HCT116 (cell line): ENCODE measurements around the gene JAM3. TPM values are rescaled to one million over a fixed set of nuclear protein-coding genes. Genes with fewer than 3 reads are reported as not detected.

ENCODE experiments used
- ATAC-seq: fragments of 200-7000 bp; cut with Tn5 transposase; 2 replicates; pipeline ENCODE4 v1.9.1; 2020; ENCODE audit warnings: mild to moderate bottlenecking, moderate library complexity
- BruUV-seq: library from RNA; stranded (reverse); fragments of 400-500 nt; replicated peaks from 2 replicates; lab custom pipeline; 2021; lab: Mats Ljungman, UMichigan
- CTCF ChIA-PET: fragments of 300-600 bp; sonication (Branson Sonifier 250); formaldehyde crosslinking; loops from one replicate; lab custom pipeline; 2021; ENCODE audit warnings: antibody characterized with exemption; lab: Charles Lee
- POLR2A ChIA-PET: fragments of 300-600, 350-600 bp; sonication (Branson Sonifier 250); formaldehyde crosslinking; loops from one replicate; lab custom pipeline; 2021; ENCODE audit warnings: antibody characterized with exemption; lab: Charles Lee
- RAD21 ChIA-PET, 2 experiments: fragments of 300-600 bp; sonication (Branson Sonifier 250); formaldehyde crosslinking; loops; one replicate each; lab custom pipeline; 2023; ENCODE audit warnings: low total read pairs in 2 of 2; ENCODE audit not compliant: uncharacterized antibody in 2 of 2, unreplicated experiment in 2 of 2, low non-redundant PET in 1 of 2; lab: Charles Lee
- DNase-seq: peaks from one replicate; pipeline ENCODE4 v3.0.0-alpha.2; 2010; ENCODE audit warnings: low read depth, low spot score
- H2AFZ ChIP-seq: fragments of 200-600 bp; shearing (Covaris generic), sonication (generic); 2 replicates; pipeline ENCODE4 v1.6.1; 2017; ENCODE audit warnings: low read depth, mixed run types, mixed read lengths, antibody characterized with exemption, low read length; ENCODE audit not compliant: poor library complexity, severe bottlenecking
- H3K27ac ChIP-seq: 2 replicates; pipeline ENCODE4 v1.5.1; 2012; ENCODE audit warnings: low read depth, low read length
- H3K27me3 ChIP-seq: fragments of 200-600 bp; sonication (generic); 2 replicates; pipeline ENCODE4 v1.6.1; 2016; ENCODE audit warnings: mixed run types, low read length, mixed read lengths; ENCODE audit not compliant: insufficient read depth
- H3K36me3 ChIP-seq, 2 experiments: fragments of 200-500 bp in 1 of 2; fragments of 200-600 bp in 1 of 2; sonication (Bioruptor generic) in 1 of 2; sonication (generic) in 1 of 2; 2 replicates each; pipeline versions ENCODE4 v1.5.1 to v1.6.1; 2014 to 2016; ENCODE audit warnings: low read length in 2 of 2, inconsistent platforms in 1 of 2, mixed read lengths in 1 of 2, mixed run types in 1 of 2; ENCODE audit not compliant: insufficient read depth in 2 of 2, control insufficient read depth in 1 of 2
- H3K4me1 ChIP-seq, 2 experiments: fragments of 200-600 bp in 1 of 2; sonication (generic) in 1 of 2; 2 replicates each; pipeline versions ENCODE4 v1.5.1 to v1.6.1; 2012 to 2017; ENCODE audit warnings: low read length in 2 of 2, inconsistent platforms in 1 of 2, mild to moderate bottlenecking in 1 of 2, mixed read lengths in 1 of 2, mixed run types in 1 of 2, moderate library complexity in 1 of 2; ENCODE audit not compliant: insufficient read depth in 2 of 2, control insufficient read depth in 1 of 2
- H3K4me2 ChIP-seq: fragments of 200-600 bp; sonication (generic); 2 replicates; pipeline ENCODE4 v1.6.1; 2017; ENCODE audit warnings: mixed run types, low read length, mixed read lengths
- H3K4me3 ChIP-seq, 2 experiments: fragments of 200-600 bp in 1 of 2; sonication (generic) in 1 of 2; replicated peaks in 1 of 2; 2 replicates each; pipeline ENCODE4 v1.5.1; 2011 to 2016; ENCODE audit warnings: low read length in 2 of 2, control low read depth in 1 of 2, low read depth in 1 of 2, mild to moderate bottlenecking in 1 of 2, mixed read lengths in 1 of 2, mixed run types in 1 of 2
- H3K79me2 ChIP-seq: fragments of 200-600 bp; sonication (generic); 2 replicates; pipeline ENCODE4 v1.6.1; 2017; ENCODE audit warnings: mild to moderate bottlenecking, mixed run types, low read length, moderate library complexity, mixed read lengths; ENCODE audit not compliant: insufficient read depth
- H3K9ac ChIP-seq: fragments of 200-600 bp; sonication (generic); 2 replicates; pipeline ENCODE4 v1.6.1; 2016; ENCODE audit warnings: low read length, mixed read lengths
- H3K9me2 ChIP-seq: fragments of 200-600 bp; sonication (generic), shearing (Covaris generic); 2 replicates; pipeline ENCODE4 v1.6.1; 2017; ENCODE audit warnings: mixed run types, mild to moderate bottlenecking, moderate library complexity; ENCODE audit not compliant: insufficient read depth
- H3K9me3 ChIP-seq, 2 experiments: fragments of 200-500 bp in 1 of 2; fragments of 200-600 bp in 1 of 2; sonication (Bioruptor generic) in 1 of 2; sonication (generic) in 1 of 2; 2 replicates each; pipeline ENCODE4 v1.6.1; 2014 to 2017; ENCODE audit warnings: low read length in 2 of 2, mixed read lengths in 2 of 2, inconsistent platforms in 1 of 2, low read depth in 1 of 2, mild to moderate bottlenecking in 1 of 2, mixed run types in 1 of 2, moderate library complexity in 1 of 2; ENCODE audit not compliant: control insufficient read depth in 1 of 2, insufficient read depth in 1 of 2
- H4K20me1 ChIP-seq: fragments of 200-600 bp; sonication (generic), shearing (Covaris generic); 2 replicates; pipeline ENCODE4 v1.6.1; 2017; ENCODE audit warnings: mixed run types, mild to moderate bottlenecking, moderate library complexity; ENCODE audit not compliant: insufficient read depth
- CEBPB ChIP-seq: IDR thresholded peaks from 2 replicates; pipeline ENCODE4 v1.6.1; 2012; ENCODE audit warnings: low read depth
- ELF1 ChIP-seq: IDR thresholded peaks from 2 replicates; pipeline ENCODE4 v1.6.1; 2012; ENCODE audit warnings: low read depth, borderline replicate concordance
- EZH2 ChIP-seq: fragments of 200-600 bp; sonication (generic); IDR thresholded peaks from 2 replicates; pipeline ENCODE4 v1.6.1; 2017; ENCODE audit warnings: antibody characterized with exemption, mixed run types
- EZH2phosphoT487 ChIP-seq: fragments of 200-600 bp; IDR thresholded peaks from 2 replicates; pipeline ENCODE4 v1.6.1; 2018; ENCODE audit warnings: antibody characterized with exemption, borderline replicate concordance
- FOSL1 ChIP-seq: IDR thresholded peaks from 2 replicates; pipeline ENCODE4 v1.6.1; 2012; ENCODE audit warnings: low read depth
- JUND ChIP-seq: IDR thresholded peaks from 2 replicates; pipeline ENCODE4 v1.6.1; 2012
- RAD21 ChIP-seq: IDR thresholded peaks from 2 replicates; pipeline ENCODE4 v1.6.1; 2012; ENCODE audit warnings: low read depth, mild to moderate bottlenecking
- SIN3A ChIP-seq: IDR thresholded peaks from 2 replicates; pipeline ENCODE4 v1.6.1; 2012; ENCODE audit warnings: low read depth
- ZNF274 ChIP-seq: fragments of 200-500 bp; sonication (Bioruptor generic); IDR thresholded peaks from 2 replicates; pipeline ENCODE4 v1.6.1; 2014; ENCODE audit warnings: mild to moderate bottlenecking, low read depth, low read length, inconsistent platforms
- intact Hi-C: fragments of 100-400 bp; cut with micrococcal nuclease; formaldehyde crosslinking; loops from 2 replicates; pipeline ENCODE4 v1.10.0; 2022
- total RNA-seq: library from RNA; stranded (reverse); gene quantifications from one replicate; pipeline ENCODE4 v1.2.1, GENCODE V29; 2021; ENCODE audit not compliant: unreplicated experiment
- TF ChIP-seq, protein P1 (sequence below), 3 experiments: fragments of 200-600 bp in 1 of 3; sonication (generic) in 1 of 3; IDR thresholded peaks in 2 of 3; conservative IDR thresholded peaks in 1 of 3; 2 replicates each; pipeline ENCODE4 v1.5.1; 2012 to 2017; ENCODE audit warnings: low read depth in 2 of 3, low read length in 2 of 3, antibody characterized with exemption in 1 of 3, borderline replicate concordance in 1 of 3, control low read depth in 1 of 3, mild to moderate bottlenecking in 1 of 3, mixed read lengths in 1 of 3, mixed run types in 1 of 3, moderate library complexity in 1 of 3; ENCODE audit not compliant: insufficient read depth in 1 of 3
- TF ChIP-seq, protein P2 (sequence below): IDR thresholded peaks from 2 replicates; pipeline ENCODE4 v1.6.1; 2011; ENCODE audit warnings: mild to moderate bottlenecking, low read length, moderate library complexity; ENCODE audit not compliant: insufficient replicate concordance; ENCODE audit errors: extremely low read depth

JAM3 gene
- total RNA-seq, 1 experiment from 2014 or later = 0.25 TPM

DNA sequence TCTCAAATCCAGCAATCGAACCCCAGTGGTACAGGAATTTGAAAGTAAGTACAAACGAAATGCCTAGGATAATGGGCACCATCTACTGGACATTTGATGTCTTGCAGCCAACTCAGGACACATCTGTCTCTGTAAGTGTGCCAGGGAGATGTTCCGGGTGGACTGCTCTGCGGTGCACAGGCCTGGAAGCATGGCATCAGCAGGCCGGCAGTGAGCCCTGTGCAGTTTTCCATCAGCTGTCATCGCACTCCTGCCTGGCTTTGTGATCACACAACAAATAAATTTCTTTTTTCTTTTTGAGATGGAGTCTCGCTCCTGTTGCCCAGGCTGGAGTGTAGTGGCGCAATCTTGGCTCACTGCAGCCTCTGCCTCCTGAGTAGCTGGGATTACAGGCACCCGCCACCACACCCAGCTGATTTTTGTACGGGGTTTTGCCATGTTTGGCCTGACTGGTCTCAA lies 71.0 kb downstream of the JAM3 start:
- Histone ChIP-seq H2AFZ (peak overlapping the region; percentile 89), H3K9me2 (no peaks in the 10 kb centered on the region), H4K20me1 (no peaks in the 10 kb centered on the region), H3K9me3 (no peaks in the 10 kb centered on the region), H3K4me2 (peak overlapping the region; percentile 43), H3K27ac (no peak overlapping the region), H3K9ac (no peak overlapping the region), H3K27me3 (peaks cover 13% of the 10 kb centered on the region), H3K4me1 (no peaks in the 10 kb centered on the region; a peak in 1 of 4 replicates)
- RAD21 ChIA-PET = interaction anchor here in 1 of 2 experiments (0.7 kb wide), 1 partner anchor 89 kb away, joined by 3 read pairs; no protein-coding TSS in a partner anchor
- POLR2A ChIA-PET = no interaction called here
- CTCF ChIA-PET = interaction anchor here (1.0 to 1.6 kb wide), 2 partner anchors 90 to 91 kb away, joined by 4 to 12 read pairs; no protein-coding TSS in a partner anchor
- no TSS peak for BruUV-seq
- intact Hi-C loops = loop anchor here (1.0 kb wide), 2 partner anchors 90 to 213 kb away; no protein-coding TSS in a partner anchor
- TF ChIP-seq ELF1 = no peak
- no peak for TF ChIP-seq CEBPB
- TF ChIP-seq RAD21 = peak; percentile 82
- TF ChIP-seq, protein P1, sequence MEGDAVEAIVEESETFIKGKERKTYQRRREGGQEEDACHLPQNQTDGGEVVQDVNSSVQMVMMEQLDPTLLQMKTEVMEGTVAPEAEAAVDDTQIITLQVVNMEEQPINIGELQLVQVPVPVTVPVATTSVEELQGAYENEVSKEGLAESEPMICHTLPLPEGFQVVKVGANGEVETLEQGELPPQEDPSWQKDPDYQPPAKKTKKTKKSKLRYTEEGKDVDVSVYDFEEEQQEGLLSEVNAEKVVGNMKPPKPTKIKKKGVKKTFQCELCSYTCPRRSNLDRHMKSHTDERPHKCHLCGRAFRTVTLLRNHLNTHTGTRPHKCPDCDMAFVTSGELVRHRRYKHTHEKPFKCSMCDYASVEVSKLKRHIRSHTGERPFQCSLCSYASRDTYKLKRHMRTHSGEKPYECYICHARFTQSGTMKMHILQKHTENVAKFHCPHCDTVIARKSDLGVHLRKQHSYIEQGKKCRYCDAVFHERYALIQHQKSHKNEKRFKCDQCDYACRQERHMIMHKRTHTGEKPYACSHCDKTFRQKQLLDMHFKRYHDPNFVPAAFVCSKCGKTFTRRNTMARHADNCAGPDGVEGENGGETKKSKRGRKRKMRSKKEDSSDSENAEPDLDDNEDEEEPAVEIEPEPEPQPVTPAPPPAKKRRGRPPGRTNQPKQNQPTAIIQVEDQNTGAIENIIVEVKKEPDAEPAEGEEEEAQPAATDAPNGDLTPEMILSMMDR (IDR thresholded peaks at IDR 0.05 in 2 of 3, conservative IDR thresholded peaks at IDR 0.05 in 1 of 3; ENCODE audit: borderline replicate concordance in 1 of 3, insufficient read depth in 1 of 3, low read depth in 2 of 3, low read length in 2 of 3) = peak; percentile 74 to 84 (median 83); a peak in 5 of 6 replicates
- TF ChIP-seq, all 23 proteins: peak for 2
- H3K79me2 ChIP-seq = no peaks in the 10 kb centered on the region
- H3K36me3 ChIP-seq = no peaks in the 10 kb centered on the region
- ATAC-seq (peak; percentile 96), DNase-seq (peak; percentile 62)
- H3K4me3 ChIP-seq = no peak overlapping the region

DNA sequence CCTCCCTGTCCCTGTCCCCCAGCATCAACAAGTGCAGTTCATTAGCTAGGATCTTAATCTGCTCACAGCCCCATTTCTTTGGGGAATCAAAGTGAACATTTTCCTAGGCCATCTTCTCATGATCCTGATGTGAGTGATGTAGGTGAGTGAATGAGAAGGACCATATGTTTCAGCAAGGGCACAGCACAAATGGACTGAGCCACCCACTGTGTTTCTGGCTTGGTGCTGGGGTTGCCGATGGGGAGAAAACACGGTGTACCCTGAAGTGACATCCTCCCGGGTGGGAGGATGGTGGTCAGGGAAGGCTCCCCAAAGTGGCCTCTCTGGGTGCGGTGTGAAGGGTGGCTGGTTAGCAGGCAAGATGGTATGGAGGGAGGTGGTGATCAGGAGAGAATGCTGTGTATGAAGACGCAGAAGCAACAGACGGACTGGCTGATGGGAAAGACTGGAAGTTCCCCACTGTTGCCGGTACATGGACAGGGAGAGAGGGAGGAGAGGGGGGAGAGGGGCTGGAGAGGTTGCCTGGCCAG lies 72.2 kb downstream of the JAM3 start:
- H3K27me3 ChIP-seq = peaks cover 13% of the 10 kb centered on the region
- BruUV-seq = no TSS peak
- no peak overlapping the region for H3K4me3 ChIP-seq
- no peaks in the 10 kb centered on the region for H3K79me2 ChIP-seq
- ChIA-PET CTCF (interaction anchor here (1.0 kb wide), 1 partner anchor 91 kb away, joined by 12 read pairs; no protein-coding TSS in a partner anchor), RAD21 (no interaction called here), POLR2A (no interaction called here)
- H2AFZ ChIP-seq = no peak overlapping the region
- ATAC-seq = no peak
- intact Hi-C loops = no loop called here
- H3K27ac ChIP-seq = no peak overlapping the region
- no peak for DNase-seq
- H3K36me3 ChIP-seq = no peaks in the 10 kb centered on the region
- no peaks in the 10 kb centered on the region for H3K9me2 ChIP-seq
- H3K4me1 ChIP-seq = no peaks in the 10 kb centered on the region; a peak in 1 of 4 replicates
- no peak overlapping the region for H3K9ac ChIP-seq
- H3K4me2 ChIP-seq = no peak overlapping the region
- H4K20me1 ChIP-seq = no peaks in the 10 kb centered on the region
- no peaks in the 10 kb centered on the region for H3K9me3 ChIP-seq
- TF ChIP-seq ZNF274 (no peak), SIN3A (no peak), EZH2phosphoT487 (no peak), RAD21 (no peak), FOSL1 (no peak), JUND (no peak), CEBPB (no peak), EZH2 (no peak)
- TF ChIP-seq, protein P1 (IDR thresholded peaks at IDR 0.05 in 2 of 3, conservative IDR thresholded peaks at IDR 0.05 in 1 of 3; ENCODE audit: borderline replicate concordance in 1 of 3, insufficient read depth in 1 of 3, low read depth in 2 of 3, low read length in 2 of 3) = no peak
- TF ChIP-seq, protein P2, sequence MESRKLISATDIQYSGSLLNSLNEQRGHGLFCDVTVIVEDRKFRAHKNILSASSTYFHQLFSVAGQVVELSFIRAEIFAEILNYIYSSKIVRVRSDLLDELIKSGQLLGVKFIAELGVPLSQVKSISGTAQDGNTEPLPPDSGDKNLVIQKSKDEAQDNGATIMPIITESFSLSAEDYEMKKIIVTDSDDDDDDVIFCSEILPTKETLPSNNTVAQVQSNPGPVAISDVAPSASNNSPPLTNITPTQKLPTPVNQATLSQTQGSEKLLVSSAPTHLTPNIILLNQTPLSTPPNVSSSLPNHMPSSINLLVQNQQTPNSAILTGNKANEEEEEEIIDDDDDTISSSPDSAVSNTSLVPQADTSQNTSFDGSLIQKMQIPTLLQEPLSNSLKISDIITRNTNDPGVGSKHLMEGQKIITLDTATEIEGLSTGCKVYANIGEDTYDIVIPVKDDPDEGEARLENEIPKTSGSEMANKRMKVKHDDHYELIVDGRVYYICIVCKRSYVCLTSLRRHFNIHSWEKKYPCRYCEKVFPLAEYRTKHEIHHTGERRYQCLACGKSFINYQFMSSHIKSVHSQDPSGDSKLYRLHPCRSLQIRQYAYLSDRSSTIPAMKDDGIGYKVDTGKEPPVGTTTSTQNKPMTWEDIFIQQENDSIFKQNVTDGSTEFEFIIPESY = no peak
